Measurements from ENCODE around the gene COL8A2.

DNA sequence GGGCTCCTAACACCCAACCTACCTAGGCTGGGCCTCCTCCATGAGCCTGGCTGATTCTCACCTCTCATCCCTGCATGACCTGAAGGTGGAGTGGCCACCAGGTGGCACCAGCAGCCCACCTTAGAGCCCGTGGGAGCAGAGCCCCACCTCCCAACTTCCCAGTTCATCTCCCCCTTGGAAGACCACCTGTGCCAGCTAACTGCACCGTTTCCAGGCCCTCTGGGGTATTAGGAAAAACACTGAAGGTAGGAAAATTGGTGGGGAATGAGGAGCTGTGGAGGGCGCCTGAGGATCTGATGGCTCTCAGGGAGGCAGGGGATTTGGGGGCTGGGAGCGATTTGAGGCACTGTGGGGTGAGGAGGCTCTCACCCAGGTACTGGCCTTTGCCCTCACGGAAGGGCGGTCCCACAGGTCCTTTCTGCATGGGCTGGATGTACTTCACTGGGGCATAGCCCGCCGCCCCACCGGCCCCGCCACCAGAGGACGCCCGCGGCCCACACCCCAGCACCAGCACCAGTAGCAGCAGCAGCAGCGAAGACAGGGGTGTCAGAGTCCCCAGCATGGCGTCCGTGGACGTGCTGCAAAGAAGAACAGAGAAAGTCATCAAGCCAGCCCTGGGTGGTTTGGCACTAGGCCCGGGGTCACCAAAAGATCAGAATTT is 25.2 kb downstream of the COL8A2 start:
- TF ChIP-seq, protein P1, sequence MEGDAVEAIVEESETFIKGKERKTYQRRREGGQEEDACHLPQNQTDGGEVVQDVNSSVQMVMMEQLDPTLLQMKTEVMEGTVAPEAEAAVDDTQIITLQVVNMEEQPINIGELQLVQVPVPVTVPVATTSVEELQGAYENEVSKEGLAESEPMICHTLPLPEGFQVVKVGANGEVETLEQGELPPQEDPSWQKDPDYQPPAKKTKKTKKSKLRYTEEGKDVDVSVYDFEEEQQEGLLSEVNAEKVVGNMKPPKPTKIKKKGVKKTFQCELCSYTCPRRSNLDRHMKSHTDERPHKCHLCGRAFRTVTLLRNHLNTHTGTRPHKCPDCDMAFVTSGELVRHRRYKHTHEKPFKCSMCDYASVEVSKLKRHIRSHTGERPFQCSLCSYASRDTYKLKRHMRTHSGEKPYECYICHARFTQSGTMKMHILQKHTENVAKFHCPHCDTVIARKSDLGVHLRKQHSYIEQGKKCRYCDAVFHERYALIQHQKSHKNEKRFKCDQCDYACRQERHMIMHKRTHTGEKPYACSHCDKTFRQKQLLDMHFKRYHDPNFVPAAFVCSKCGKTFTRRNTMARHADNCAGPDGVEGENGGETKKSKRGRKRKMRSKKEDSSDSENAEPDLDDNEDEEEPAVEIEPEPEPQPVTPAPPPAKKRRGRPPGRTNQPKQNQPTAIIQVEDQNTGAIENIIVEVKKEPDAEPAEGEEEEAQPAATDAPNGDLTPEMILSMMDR (IDR thresholded peaks at IDR 0.05; ENCODE audit: insufficient read depth, low read length): peak; percentile 90
- TF ChIP-seq GABPA (IDR thresholded peaks at IDR 0.05; ENCODE audit: low read depth) (no peak), POLR2AphosphoS5 (IDR thresholded peaks at IDR 0.05; ENCODE audit: low read depth) (no peak), SPI1 (IDR thresholded peaks at IDR 0.05; ENCODE audit: borderline replicate concordance, low read depth) (no peak)
